GM19395 (cell line): ENCODE results near the gene GFOD2.
"Not testable (repeated sequence)": the region's sequence is repeated elsewhere in the genome, so short reads cannot be mapped to it uniquely, and the experiment has no call there.

Source experiments
- ATAC-seq: cut with Tn5 transposase; IDR thresholded peaks from one replicate; pipeline ENCODE4 v1.9.1; 2021; ENCODE audit warnings: mild to moderate bottlenecking, moderate library complexity; ENCODE audit not compliant: unreplicated experiment

GFOD2 gene

GRCh38 chr16:67707210-67707609 is 11.9 kb downstream of the GFOD2 start:
- ATAC-seq, result no peak

- no peak for ATAC-seq
Observed at GRCh38 chr16:67704110-67704509, 15.0 kb downstream of the GFOD2 start.

- no peak for ATAC-seq
Observed at GRCh38 chr16:67703626-67704025, 15.5 kb downstream of the GFOD2 start.

GRCh38 chr16:67702130-67702529 is 17.0 kb downstream of the GFOD2 start:
- no peak for ATAC-seq

- ATAC-seq, result no peak
Observed at GRCh38 chr16:67701420-67701819, 17.7 kb downstream of the GFOD2 start.

GRCh38 chr16:67699265-67699664 is 19.9 kb downstream of the GFOD2 start:
- no peak for ATAC-seq

- no peak for ATAC-seq
Observed at GRCh38 chr16:67697422-67698185, 21.5 kb downstream of the GFOD2 start.

GRCh38 chr16:67694611-67695010 is 24.5 kb downstream of the GFOD2 start:
- no peak for ATAC-seq

- ATAC-seq, result not testable (repeated sequence)
Observed at GRCh38 chr16:67693517-67694285, 25.4 kb downstream of the GFOD2 start.

- no peak for ATAC-seq
Observed at GRCh38 chr16:67685388-67686112, 33.6 kb downstream of the GFOD2 start.

GRCh38 chr16:67683767-67684166 is 35.3 kb downstream of the GFOD2 start:
- no peak for ATAC-seq

GRCh38 chr16:67679935-67680897 is 38.9 kb downstream of the GFOD2 start:
- ATAC-seq, result no peak

GRCh38 chr16:67678354-67679023 is 40.6 kb downstream of the GFOD2 start:
- no peak for ATAC-seq

- no peak for ATAC-seq
Observed at GRCh38 chr16:67677712-67678111, 41.4 kb downstream of the GFOD2 start.

- ATAC-seq, result no peak
Observed at GRCh38 chr16:67676939-67677338, 42.2 kb downstream of the GFOD2 start.

GRCh38 chr16:67676516-67676915 is 42.6 kb downstream of the GFOD2 start:
- ATAC-seq, result no peak

GRCh38 chr16:67675999-67676398 is 43.1 kb downstream of the GFOD2 start:
- ATAC-seq, result no peak

GRCh38 chr16:67675579-67675935 is 43.6 kb downstream of the GFOD2 start:
- no peak for ATAC-seq

- no peak for ATAC-seq
Observed at GRCh38 chr16:67674851-67675578, 44.1 kb downstream of the GFOD2 start.
